Suprapubic skin (tissue), 4 donors: ENCODE measurements around the gene RAB3GAP2. TPM values are rescaled to one million over a fixed set of nuclear protein-coding genes. Genes with fewer than 3 reads are reported as not detected.
"Not testable (repeated sequence)": the region's sequence is repeated elsewhere in the genome, so short reads cannot be mapped to it uniquely, and the experiment has no call there.

Source experiments
- DNase-seq, 2 donors: peaks; one replicate each; pipeline ENCODE4 v3.0.0-alpha.2; 2019; ENCODE audit warnings: low spot score in 2 of 2
- H3K27ac ChIP-seq: fragments of 200-600 bp; sonication (generic); one replicate; pipeline ENCODE4 v1.5.1; 2019
- H3K27me3 ChIP-seq: fragments of 200-600 bp; sonication (generic); one replicate; pipeline ENCODE4 v1.5.1; 2019
- H3K36me3 ChIP-seq: fragments of 200-600 bp; sonication (generic); one replicate; pipeline ENCODE4 v1.5.1; 2019
- H3K4me1 ChIP-seq: fragments of 200-600 bp; sonication (generic); one replicate; pipeline ENCODE4 v1.5.1; 2019
- H3K4me3 ChIP-seq: fragments of 200-600 bp; sonication (generic); one replicate; pipeline ENCODE4 v1.5.1; 2019; ENCODE audit warnings: mild to moderate bottlenecking
- H3K9me3 ChIP-seq: fragments of 200-600 bp; sonication (generic); one replicate; pipeline ENCODE4 v1.5.1; 2019
- CTCF ChIP-seq, 2 donors: fragments of 200-600 bp in 1 of 2; fragments of 450-650 bp in 1 of 2; sonication (generic) in 1 of 2; IDR thresholded peaks; one replicate each; pipeline ENCODE4 v1.5.1; 2016 to 2019; ENCODE audit warnings: antibody characterized with exemption in 2 of 2, mild to moderate bottlenecking in 1 of 2, moderate library complexity in 1 of 2
- EP300 ChIP-seq: sonication (generic); formaldehyde crosslinking; IDR thresholded peaks from one replicate; pipeline ENCODE4 v1.6.1; 2017; ENCODE audit warnings: antibody characterized with exemption
- POLR2A ChIP-seq, 2 donors: fragments of 450-650 bp; IDR thresholded peaks; one replicate each; pipeline ENCODE4 v1.6.1; 2017; ENCODE audit warnings: antibody characterized with exemption in 2 of 2, mild to moderate bottlenecking in 2 of 2, moderate library complexity in 2 of 2
- POLR2AphosphoS5 ChIP-seq, 3 donors: sonication (generic); formaldehyde crosslinking; IDR thresholded peaks; one replicate each; pipeline ENCODE4 v1.6.1; 2017; ENCODE audit warnings: antibody characterized with exemption in 3 of 3
- WGBS: methylation state at CpG from one replicate; pipeline ENCODE4 v1.1.5; 2018; 5-methylcytosine and 5-hydroxymethylcytosine counted together
- total RNA-seq, 4 donors: library from RNA; depleted of rRNA; stranded (reverse); fragments of >200 nt; gene quantifications; one replicate each; pipeline ENCODE4 v1.1.0, GENCODE V29; 2016

RAB3GAP2 gene
- total RNA-seq, 4 donors from 2014 or later, result 15.3 to 31.8 (median 18.3) TPM

- Histone ChIP-seq H3K9me3 (no peaks in the 10 kb centered on the region), H3K27ac (no peak overlapping the region), H3K27me3 (no peaks in the 10 kb centered on the region), H3K4me3 (no peak overlapping the region), H3K4me1 (peaks cover 32% of the 10 kb centered on the region), H3K36me3 (peaks cover 14% of the 10 kb centered on the region)
- DNase-seq, result no peak
- 94% methylated on average over 2 of the region's 2 CpGs for whole genome bisulfite sequencing
- TF ChIP-seq POLR2AphosphoS5 (IDR thresholded peaks at IDR 0.05) (no peak), CTCF (IDR thresholded peaks at IDR 0.05) (no peak), EP300 (no peak), POLR2A (IDR thresholded peaks at IDR 0.05) (no peak)
Measured at GRCh38 chr1:220269036-220269435, 3.2 kb downstream of the RAB3GAP2 start.

GRCh38 chr1:220267630-220268029 lies 4.6 kb downstream of the RAB3GAP2 start:
- no peak overlapping the region for H3K27ac ChIP-seq
- H3K36me3 ChIP-seq, result peaks cover 14% of the 10 kb centered on the region
- no peaks in the 10 kb centered on the region for H3K9me3 ChIP-seq
- DNase-seq, result no peak
- no peak for TF ChIP-seq POLR2AphosphoS5 (IDR thresholded peaks at IDR 0.05)
- TF ChIP-seq POLR2A (IDR thresholded peaks at IDR 0.05), result no peak
- TF ChIP-seq EP300, result no peak
- no peak for TF ChIP-seq CTCF (IDR thresholded peaks at IDR 0.05)
- no peak overlapping the region for H3K4me3 ChIP-seq
- peaks cover 27% of the 10 kb centered on the region for H3K4me1 ChIP-seq
- WGBS, result 92% methylated on average over 4 of the region's 4 CpGs
- no peaks in the 10 kb centered on the region for H3K27me3 ChIP-seq

GRCh38 chr1:220260228-220260627 lies 12.0 kb downstream of the RAB3GAP2 start:
- WGBS, result over 99% methylated on average over 3 of the region's 3 CpGs
- not testable (repeated sequence) for H3K27ac ChIP-seq, H3K4me1 ChIP-seq, H3K36me3 ChIP-seq, H3K27me3 ChIP-seq, H3K4me3 ChIP-seq, DNase-seq
- peaks cover 11% of the 10 kb centered on the region for H3K9me3 ChIP-seq

- H3K4me1 ChIP-seq, H3K36me3 ChIP-seq, H3K4me3 ChIP-seq, H3K27me3 ChIP-seq, DNase-seq, H3K27ac ChIP-seq: not testable (repeated sequence)
- H3K9me3 ChIP-seq, result peaks cover 11% of the 10 kb centered on the region
Measured at GRCh38 chr1:220259756-220260155, 12.5 kb downstream of the RAB3GAP2 start.

GRCh38 chr1:220256194-220256593 lies 16.1 kb downstream of the RAB3GAP2 start:
- 99% methylated on average over 3 of the region's 3 CpGs for WGBS
- peaks cover 20% of the 10 kb centered on the region for H3K36me3 ChIP-seq
- peaks cover 11% of the 10 kb centered on the region for H3K9me3 ChIP-seq
- not testable (repeated sequence) for H3K27ac ChIP-seq, H3K4me3 ChIP-seq, H3K27me3 ChIP-seq, H3K4me1 ChIP-seq, DNase-seq

- peaks cover 27% of the 10 kb centered on the region for H3K36me3 ChIP-seq
- no peak overlapping the region for H3K27ac ChIP-seq
- H3K4me1 ChIP-seq, result no peaks in the 10 kb centered on the region
- peaks cover 7% of the 10 kb centered on the region for H3K9me3 ChIP-seq
- WGBS, result 97% methylated on average over 1 of the region's 1 CpG
- H3K27me3 ChIP-seq, result no peaks in the 10 kb centered on the region
- no peak overlapping the region for H3K4me3 ChIP-seq
- no peak for DNase-seq
- TF ChIP-seq CTCF (IDR thresholded peaks at IDR 0.05) (no peak), POLR2A (IDR thresholded peaks at IDR 0.05) (no peak), EP300 (no peak), POLR2AphosphoS5 (IDR thresholded peaks at IDR 0.05) (no peak)
Measured at GRCh38 chr1:220255204-220255603, 17.0 kb downstream of the RAB3GAP2 start.

- H3K27ac ChIP-seq, DNase-seq, H3K4me3 ChIP-seq, H3K4me1 ChIP-seq, H3K27me3 ChIP-seq: not testable (repeated sequence)
- H3K9me3 ChIP-seq, result peaks cover 18% of the 10 kb centered on the region
- 98% methylated on average over 12 of the region's 12 CpGs for WGBS
- peaks cover 42% of the 10 kb centered on the region for H3K36me3 ChIP-seq
Measured at GRCh38 chr1:220253290-220253689, 19.0 kb downstream of the RAB3GAP2 start.
